Measurements from ENCODE around the gene DNAJC13. TPM values are rescaled to one million over a fixed set of nuclear protein-coding genes. Genes with fewer than 3 reads are reported as not detected.

The DNAJC13 gene
- polyA plus RNA-seq, 2 of the 4 experiments (the other 2 are of a cell fraction) = 17.0 to 29.8 TPM

DNA sequence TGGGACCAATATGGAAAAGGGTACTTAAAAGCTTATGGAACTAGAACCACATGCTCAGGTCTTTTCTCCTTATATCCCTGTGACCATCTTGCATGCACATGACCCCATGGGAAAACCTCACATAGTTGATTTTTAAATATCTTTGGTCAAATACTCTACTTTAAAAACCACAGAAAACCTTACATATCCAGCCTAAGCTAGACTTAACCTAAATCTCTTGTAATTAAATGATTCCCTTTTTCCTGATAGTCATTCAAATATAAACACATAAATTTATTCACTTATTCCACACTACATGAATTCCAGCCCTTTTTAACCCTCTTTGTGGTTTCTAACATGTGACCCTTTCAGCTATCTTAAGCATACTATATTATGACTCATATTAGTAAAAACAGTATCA, 46.8 kb downstream of the DNAJC13 start:
- Histone ChIP-seq H3K4me3 (no peak overlapping the region), H3K4me1 (no peaks in the 10 kb centered on the region), H3K9me3 (no peaks in the 10 kb centered on the region), H3K27ac (no peak overlapping the region), H3K4me2 (no peak overlapping the region)
- DNase-seq (ENCODE audit: low read depth in 1 of 2, low spot score in 1 of 2) (no peak), ATAC-seq (no peak), FAIRE-seq (no peak)
- CTCF ChIA-PET = interaction anchor here (1.2 kb wide), 1 partner anchor 13 kb away, joined by 4 read pairs; no protein-coding TSS in a partner anchor
- TF ChIP-seq EHF (CRISPR knock-in tag; IDR thresholded peaks at IDR 0.05) (no peak), FOSL2 (IDR thresholded peaks at IDR 0.05) (no peak), FOSL2 (CRISPR knock-in tag; IDR thresholded peaks at IDR 0.05) (0 out of 2 replicates have a peak, but pooled peaks have one; percentile 14)
- POLR2A ChIA-PET = no interaction called here

DNA sequence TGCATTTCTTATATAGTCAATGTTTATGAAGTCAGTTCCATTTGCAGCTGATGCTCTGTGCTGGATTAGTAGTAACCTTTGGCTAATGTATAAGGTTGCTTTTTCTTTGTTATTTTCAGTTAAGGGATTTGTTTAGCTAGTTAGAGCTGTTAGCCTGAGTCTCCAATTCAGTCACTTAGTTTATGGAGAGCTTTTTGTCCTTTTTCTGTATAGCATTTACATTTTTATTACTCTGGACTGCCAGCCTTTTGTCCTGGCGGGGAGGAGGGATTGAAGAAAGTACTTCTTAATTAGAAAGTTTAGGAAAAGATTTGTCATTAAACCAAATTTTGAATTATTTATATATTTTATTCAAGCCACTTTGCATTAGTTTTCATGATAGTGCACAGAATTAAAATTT, 52.0 kb downstream of the DNAJC13 start:
- no peaks in the 10 kb centered on the region for H3K9me3 ChIP-seq
- H3K4me3 ChIP-seq = no peak overlapping the region
- no peak for DNase-seq (ENCODE audit: low read depth in 1 of 2, low spot score in 1 of 2)
- no peak for ATAC-seq
- H3K4me2 ChIP-seq = no peak overlapping the region
- CTCF ChIA-PET = no interaction called here
- no peaks in the 10 kb centered on the region for H3K4me1 ChIP-seq
- no peak overlapping the region for H3K27ac ChIP-seq
- POLR2A ChIA-PET = no interaction called here
- 93% methylated on average over 1 of the region's 1 CpG for WGBS (ENCODE audit: missing lambda C conversion rate)
- TF ChIP-seq, protein P1, sequence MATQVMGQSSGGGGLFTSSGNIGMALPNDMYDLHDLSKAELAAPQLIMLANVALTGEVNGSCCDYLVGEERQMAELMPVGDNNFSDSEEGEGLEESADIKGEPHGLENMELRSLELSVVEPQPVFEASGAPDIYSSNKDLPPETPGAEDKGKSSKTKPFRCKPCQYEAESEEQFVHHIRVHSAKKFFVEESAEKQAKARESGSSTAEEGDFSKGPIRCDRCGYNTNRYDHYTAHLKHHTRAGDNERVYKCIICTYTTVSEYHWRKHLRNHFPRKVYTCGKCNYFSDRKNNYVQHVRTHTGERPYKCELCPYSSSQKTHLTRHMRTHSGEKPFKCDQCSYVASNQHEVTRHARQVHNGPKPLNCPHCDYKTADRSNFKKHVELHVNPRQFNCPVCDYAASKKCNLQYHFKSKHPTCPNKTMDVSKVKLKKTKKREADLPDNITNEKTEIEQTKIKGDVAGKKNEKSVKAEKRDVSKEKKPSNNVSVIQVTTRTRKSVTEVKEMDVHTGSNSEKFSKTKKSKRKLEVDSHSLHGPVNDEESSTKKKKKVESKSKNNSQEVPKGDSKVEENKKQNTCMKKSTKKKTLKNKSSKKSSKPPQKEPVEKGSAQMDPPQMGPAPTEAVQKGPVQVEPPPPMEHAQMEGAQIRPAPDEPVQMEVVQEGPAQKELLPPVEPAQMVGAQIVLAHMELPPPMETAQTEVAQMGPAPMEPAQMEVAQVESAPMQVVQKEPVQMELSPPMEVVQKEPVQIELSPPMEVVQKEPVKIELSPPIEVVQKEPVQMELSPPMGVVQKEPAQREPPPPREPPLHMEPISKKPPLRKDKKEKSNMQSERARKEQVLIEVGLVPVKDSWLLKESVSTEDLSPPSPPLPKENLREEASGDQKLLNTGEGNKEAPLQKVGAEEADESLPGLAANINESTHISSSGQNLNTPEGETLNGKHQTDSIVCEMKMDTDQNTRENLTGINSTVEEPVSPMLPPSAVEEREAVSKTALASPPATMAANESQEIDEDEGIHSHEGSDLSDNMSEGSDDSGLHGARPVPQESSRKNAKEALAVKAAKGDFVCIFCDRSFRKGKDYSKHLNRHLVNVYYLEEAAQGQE (IDR thresholded peaks at IDR 0.05) = no peak
- TF ChIP-seq CBX2 (IDR thresholded peaks at IDR 0.05; ENCODE audit: borderline replicate concordance, low read depth) (no peak), CHD4 (IDR thresholded peaks at IDR 0.05; ENCODE audit: borderline replicate concordance) (no peak), EHF (CRISPR knock-in tag; IDR thresholded peaks at IDR 0.05) (no peak), ZNF302 (CRISPR knock-in tag; IDR thresholded peaks at IDR 0.05) (no peak), KDM5A (IDR thresholded peaks at IDR 0.05) (no peak), GATA3 (IDR thresholded peaks at IDR 0.05; ENCODE audit: borderline replicate concordance) (no peak), TP53 (CRISPR knock-in tag; IDR thresholded peaks at IDR 0.05) (no peak), RNF2 (IDR thresholded peaks at IDR 0.05; ENCODE audit: borderline replicate concordance, low read depth) (no peak), EP300 (IDR thresholded peaks at IDR 0.05) (no peak)
- TF ChIP-seq, protein P2, sequence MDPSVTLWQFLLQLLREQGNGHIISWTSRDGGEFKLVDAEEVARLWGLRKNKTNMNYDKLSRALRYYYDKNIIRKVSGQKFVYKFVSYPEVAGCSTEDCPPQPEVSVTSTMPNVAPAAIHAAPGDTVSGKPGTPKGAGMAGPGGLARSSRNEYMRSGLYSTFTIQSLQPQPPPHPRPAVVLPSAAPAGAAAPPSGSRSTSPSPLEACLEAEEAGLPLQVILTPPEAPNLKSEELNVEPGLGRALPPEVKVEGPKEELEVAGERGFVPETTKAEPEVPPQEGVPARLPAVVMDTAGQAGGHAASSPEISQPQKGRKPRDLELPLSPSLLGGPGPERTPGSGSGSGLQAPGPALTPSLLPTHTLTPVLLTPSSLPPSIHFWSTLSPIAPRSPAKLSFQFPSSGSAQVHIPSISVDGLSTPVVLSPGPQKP (IDR thresholded peaks at IDR 0.05; ENCODE audit: low read depth, low read length) = no peak
- TF ChIP-seq, protein P3, sequence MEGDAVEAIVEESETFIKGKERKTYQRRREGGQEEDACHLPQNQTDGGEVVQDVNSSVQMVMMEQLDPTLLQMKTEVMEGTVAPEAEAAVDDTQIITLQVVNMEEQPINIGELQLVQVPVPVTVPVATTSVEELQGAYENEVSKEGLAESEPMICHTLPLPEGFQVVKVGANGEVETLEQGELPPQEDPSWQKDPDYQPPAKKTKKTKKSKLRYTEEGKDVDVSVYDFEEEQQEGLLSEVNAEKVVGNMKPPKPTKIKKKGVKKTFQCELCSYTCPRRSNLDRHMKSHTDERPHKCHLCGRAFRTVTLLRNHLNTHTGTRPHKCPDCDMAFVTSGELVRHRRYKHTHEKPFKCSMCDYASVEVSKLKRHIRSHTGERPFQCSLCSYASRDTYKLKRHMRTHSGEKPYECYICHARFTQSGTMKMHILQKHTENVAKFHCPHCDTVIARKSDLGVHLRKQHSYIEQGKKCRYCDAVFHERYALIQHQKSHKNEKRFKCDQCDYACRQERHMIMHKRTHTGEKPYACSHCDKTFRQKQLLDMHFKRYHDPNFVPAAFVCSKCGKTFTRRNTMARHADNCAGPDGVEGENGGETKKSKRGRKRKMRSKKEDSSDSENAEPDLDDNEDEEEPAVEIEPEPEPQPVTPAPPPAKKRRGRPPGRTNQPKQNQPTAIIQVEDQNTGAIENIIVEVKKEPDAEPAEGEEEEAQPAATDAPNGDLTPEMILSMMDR (IDR thresholded peaks at IDR 0.05) = no peak
- TF ChIP-seq, protein P4, sequence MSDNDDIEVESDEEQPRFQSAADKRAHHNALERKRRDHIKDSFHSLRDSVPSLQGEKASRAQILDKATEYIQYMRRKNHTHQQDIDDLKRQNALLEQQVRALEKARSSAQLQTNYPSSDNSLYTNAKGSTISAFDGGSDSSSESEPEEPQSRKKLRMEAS (IDR thresholded peaks at IDR 0.05) = no peak
- FAIRE-seq = no peak

DNA sequence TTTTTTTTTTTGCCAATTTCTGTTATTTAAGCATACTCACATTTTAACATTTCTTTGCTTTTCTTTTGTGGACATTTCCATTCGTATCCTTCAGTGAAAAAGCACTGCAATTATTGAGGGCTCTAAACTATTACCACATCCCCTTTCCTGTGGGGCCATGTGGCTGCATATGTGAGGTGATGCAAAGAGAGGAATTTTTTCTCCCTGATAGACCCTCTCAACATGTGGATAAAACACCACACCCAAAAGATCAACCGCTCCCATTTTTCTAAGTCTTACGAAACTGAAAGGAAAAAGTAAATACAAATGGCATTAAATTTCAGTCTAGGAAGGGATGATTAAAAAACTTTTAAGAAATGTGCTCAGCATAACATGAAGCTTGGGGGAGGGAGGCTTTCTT, 68.8 kb downstream of the DNAJC13 start:
- Histone ChIP-seq H3K4me2 (peak overlapping the region; percentile 57), H3K4me1 (peaks cover 27% of the 10 kb centered on the region; the same call in 2 of the 3 replicates), H3K9me3 (no peaks in the 10 kb centered on the region), H3K4me3 (no peak overlapping the region), H3K27ac (peak overlapping the region in 1 of 2 experiments; percentile 41; a peak in 1 of 6 replicates)
- ChIA-PET POLR2A (no interaction called here), CTCF (interaction anchor here (1.5 kb wide), 1 partner anchor 156 kb away, joined by 3 read pairs; no protein-coding TSS in a partner anchor)
- 37% methylated on average over 3 of the region's 3 CpGs for WGBS (ENCODE audit: missing lambda C conversion rate)
- ATAC-seq (no peak), DNase-seq (ENCODE audit: low read depth in 1 of 2, low spot score in 1 of 2) (peak in 1 of 2 experiments; percentile 21), FAIRE-seq (no peak)
- TF ChIP-seq KDM5A (IDR thresholded peaks at IDR 0.05) (no peak), HOXA7 (CRISPR knock-in tag; IDR thresholded peaks at IDR 0.05) (no peak), EHF (CRISPR knock-in tag; IDR thresholded peaks at IDR 0.05) (no peak), CEBPB (IDR thresholded peaks at IDR 0.05) (no peak), MAZ (IDR thresholded peaks at IDR 0.05; ENCODE audit: borderline replicate concordance, low read depth, low read length) (no peak), CHD4 (IDR thresholded peaks at IDR 0.05; ENCODE audit: borderline replicate concordance) (no peak)
- TF ChIP-seq, protein P3 (IDR thresholded peaks at IDR 0.05) = no peak
